H1 (cell line): ENCODE data around the gene ZSCAN30. TPM values are rescaled to one million over a fixed set of nuclear protein-coding genes. Genes with fewer than 3 reads are reported as not detected.

Experiments
- CTCF ChIA-PET: fragments of 300-600 bp; sonication (Branson Sonifier 250); formaldehyde crosslinking; loops from one replicate; lab custom pipeline; 2021; ENCODE audit not compliant: partially characterized antibody; lab: Charles Lee
- POLR2A ChIA-PET: fragments of 300-600 bp; sonication (Branson Sonifier 250); formaldehyde crosslinking; loops from one replicate; lab custom pipeline; 2021; ENCODE audit warnings: inconsistent platforms; ENCODE audit not compliant: partially characterized antibody; lab: Charles Lee
- DNase-seq, 2 experiments: peaks; one replicate each; pipeline versions ENCODE4 v3.0.0 to v3.0.0-alpha.2; 2010 to 2022; ENCODE audit warnings: low spot score in 2 of 2, low read depth in 1 of 2, mixed read lengths in 1 of 2
- FAIRE-seq: peaks from 2 replicates; lab custom pipeline; 2011; peaks lifted over from hg19 to GRCh38; lab: Jason Lieb, UNC
- H2AFZ ChIP-seq: 2 replicates; pipeline ENCODE4 v1.8.1; 2012; ENCODE audit warnings: low read length, inconsistent platforms
- H2AK5ac ChIP-seq: 2 replicates; pipeline ENCODE4 v1.6.1; 2013; ENCODE audit warnings: low read depth, low read length
- H2BK120ac ChIP-seq: replicated peaks from 2 replicates; pipeline ENCODE3; 2013; ENCODE audit warnings: low read depth, low read length, inconsistent platforms
- H2BK12ac ChIP-seq: 2 replicates; pipeline ENCODE4 v1.6.1; 2013; ENCODE audit warnings: low read depth, low read length
- H2BK15ac ChIP-seq: 2 replicates; pipeline ENCODE4 v1.6.1; 2013; ENCODE audit warnings: low read length
- H2BK20ac ChIP-seq: 2 replicates; pipeline ENCODE4 v1.6.1; 2013; ENCODE audit warnings: low read length
- H2BK5ac ChIP-seq: 2 replicates; pipeline ENCODE4 v1.6.1; 2013; ENCODE audit warnings: low read depth, low read length
- H3K14ac ChIP-seq: 2 replicates; pipeline ENCODE4 v1.6.1; 2013; ENCODE audit warnings: inconsistent platforms; ENCODE audit not compliant: insufficient read length
- H3K18ac ChIP-seq: 2 replicates; pipeline ENCODE4 v1.6.1; 2013; ENCODE audit warnings: low read length; ENCODE audit errors: extremely low read depth
- H3K23ac ChIP-seq: 2 replicates; pipeline ENCODE4 v1.6.1; 2013; ENCODE audit warnings: inconsistent platforms; ENCODE audit not compliant: insufficient read length
- H3K23me2 ChIP-seq: 2 replicates; pipeline ENCODE4 v1.6.1; 2013; ENCODE audit warnings: low read depth, low read length
- H3K27ac ChIP-seq: 2 replicates; pipeline ENCODE4 v1.6.1; 2011; ENCODE audit warnings: low read depth, low read length, inconsistent platforms
- H3K27me3 ChIP-seq, 4 experiments: replicated peaks in 1 of 4; 1 replicate in 1 of 4; 2 replicates in 3 of 4; pipeline versions ENCODE4 v1.6.1 to v1.8.1; 2011 to 2013; ENCODE audit warnings: low read length in 3 of 4, mild to moderate bottlenecking in 3 of 4, inconsistent platforms in 2 of 4, mixed read lengths in 2 of 4, moderate library complexity in 1 of 4; ENCODE audit not compliant: control insufficient read depth in 3 of 4, insufficient read depth in 3 of 4; ENCODE audit errors: extremely low read depth in 1 of 4
- H3K36me3 ChIP-seq, 4 experiments: 2 replicates each; pipeline versions ENCODE4 v1.6.1 to v1.8.1; 2011 to 2013; ENCODE audit warnings: mild to moderate bottlenecking in 4 of 4, low read length in 3 of 4, moderate library complexity in 2 of 4, control low read depth in 1 of 4, inconsistent platforms in 1 of 4; ENCODE audit not compliant: insufficient read depth in 4 of 4, control insufficient read depth in 2 of 4
- H3K4ac ChIP-seq: replicated peaks from 2 replicates; pipeline ENCODE3; 2013; ENCODE audit warnings: low read length, low read depth, mixed read lengths, inconsistent platforms; ENCODE audit not compliant: insufficient read length
- H3K4me1 ChIP-seq, 4 experiments: replicated peaks in 1 of 4; 1 replicate in 1 of 4; 2 replicates in 3 of 4; pipeline versions ENCODE4 v1.6.1 to v1.8.1; 2011 to 2013; ENCODE audit warnings: low read length in 3 of 4, inconsistent platforms in 2 of 4, mixed read lengths in 1 of 4; ENCODE audit not compliant: insufficient read depth in 4 of 4, control insufficient read depth in 3 of 4
- H3K4me2 ChIP-seq, 2 experiments: 2 replicates each; pipeline versions ENCODE4 v1.6.1 to v1.8.1; 2011 to 2013; ENCODE audit warnings: low read depth in 2 of 2, low read length in 2 of 2, control low read depth in 1 of 2, inconsistent platforms in 1 of 2, mild to moderate bottlenecking in 1 of 2; ENCODE audit not compliant: insufficient read depth in 1 of 2
- H3K4me3 ChIP-seq, 4 experiments: fragments of 200-600, 300-600 bp in 1 of 4; sonication (generic), shearing (Covaris generic), sonication (Bioruptor Twin) in 1 of 4; 2 replicates each; pipeline versions ENCODE4 v1.5.1 to v1.8.1; 2011 to 2016; ENCODE audit warnings: low read length in 4 of 4, low read depth in 3 of 4, control low read depth in 2 of 4, inconsistent platforms in 2 of 4, mild to moderate bottlenecking in 2 of 4, mixed read lengths in 1 of 4, moderate library complexity in 1 of 4; ENCODE audit not compliant: insufficient read depth in 2 of 4; ENCODE audit errors: extremely low read depth in 1 of 4
- H3K56ac ChIP-seq: replicated peaks from 2 replicates; pipeline ENCODE3; 2013; ENCODE audit warnings: low read depth, mild to moderate bottlenecking, mixed read lengths, low read length, inconsistent platforms; ENCODE audit not compliant: insufficient read length
- H3K79me1 ChIP-seq: 2 replicates; pipeline ENCODE4 v1.6.1; 2013; ENCODE audit warnings: low read depth, low read length, control low read depth
- H3K79me2 ChIP-seq, 2 experiments: 2 replicates each; pipeline versions ENCODE4 v1.6.1 to v1.8.1; 2012 to 2013; ENCODE audit warnings: low read length in 2 of 2, mild to moderate bottlenecking in 2 of 2, inconsistent platforms in 1 of 2; ENCODE audit not compliant: insufficient read depth in 2 of 2, control insufficient read depth in 1 of 2
- H3K9ac ChIP-seq, 4 experiments: replicated peaks in 1 of 4; 1 replicate in 1 of 4; 2 replicates in 3 of 4; pipeline versions ENCODE4 v1.6.1 to v1.8.1; 2011 to 2013; ENCODE audit warnings: low read depth in 3 of 4, low read length in 3 of 4, control low read depth in 2 of 4, mild to moderate bottlenecking in 2 of 4, moderate library complexity in 2 of 4, inconsistent platforms in 1 of 4; ENCODE audit errors: extremely low read depth in 1 of 4
- H3K9me3 ChIP-seq, 2 experiments: 2 replicates each; pipeline versions ENCODE4 v1.6.1 to v1.8.1; 2012 to 2013; ENCODE audit warnings: mild to moderate bottlenecking in 2 of 2, moderate library complexity in 2 of 2, control low read depth in 1 of 2, inconsistent platforms in 1 of 2, low read depth in 1 of 2, low read length in 1 of 2, mixed read lengths in 1 of 2; ENCODE audit not compliant: insufficient read depth in 2 of 2
- H4K20me1 ChIP-seq, 2 experiments: replicated peaks in 1 of 2; 2 replicates each; pipeline versions ENCODE3 to v1.8.1; 2011 to 2013; ENCODE audit warnings: inconsistent platforms in 2 of 2, low read length in 2 of 2, mild to moderate bottlenecking in 1 of 2; ENCODE audit not compliant: insufficient read depth in 2 of 2, control insufficient read depth in 1 of 2
- H4K5ac ChIP-seq: 2 replicates; pipeline ENCODE4 v1.6.1; 2013; ENCODE audit warnings: low read length, low read depth, mixed read lengths, inconsistent platforms; ENCODE audit not compliant: insufficient read length
- H4K8ac ChIP-seq: 2 replicates; pipeline ENCODE4 v1.8.0; 2013; ENCODE audit warnings: mild to moderate bottlenecking, moderate library complexity, low read length, inconsistent platforms; ENCODE audit not compliant: insufficient read depth; ENCODE audit errors: extremely low read depth
- H4K91ac ChIP-seq: replicated peaks from 2 replicates; pipeline ENCODE3; 2013; ENCODE audit warnings: low read length, mixed read lengths, inconsistent platforms; ENCODE audit not compliant: insufficient read length
- BRCA1 ChIP-seq: IDR thresholded peaks from 2 replicates; pipeline ENCODE4 v1.6.1; 2012; ENCODE audit warnings: low read depth, low read length, improper control_type of control experiment
- CREB1 ChIP-seq: IDR thresholded peaks from 2 replicates; pipeline ENCODE4 v1.6.1; 2012; ENCODE audit warnings: inconsistent platforms
- EZH2 ChIP-seq: fragments of 200-600 bp; sonication (generic); IDR thresholded peaks from 2 replicates; pipeline ENCODE4 v1.7.1; 2012; ENCODE audit warnings: low read depth, mild to moderate bottlenecking, moderate library complexity, low read length, inconsistent platforms; ENCODE audit not compliant: severe bottlenecking
- GTF2F1 ChIP-seq: IDR thresholded peaks from 2 replicates; pipeline ENCODE4 v1.6.1; 2012; ENCODE audit warnings: low read depth, low read length, improper control_type of control experiment, borderline replicate concordance
- JUND ChIP-seq: IDR thresholded peaks from 2 replicates; pipeline ENCODE4 v1.6.1; 2011; ENCODE audit warnings: mild to moderate bottlenecking, improper control_type of control experiment, low read length
- MAFK ChIP-seq: IDR thresholded peaks from 2 replicates; pipeline ENCODE4 v1.6.1; 2012; ENCODE audit warnings: low read depth, mild to moderate bottlenecking, improper control_type of control experiment, low read length
- SRF ChIP-seq: IDR thresholded peaks from 2 replicates; pipeline ENCODE4 v1.6.1; 2011; ENCODE audit warnings: mild to moderate bottlenecking, low read depth, low read length, moderate library complexity
- YY1 ChIP-seq: IDR thresholded peaks from 2 replicates; pipeline ENCODE4 v1.6.1; 2011; ENCODE audit warnings: low read depth, mild to moderate bottlenecking, low read length
- WGBS, 2 experiments: shearing (Covaris generic) in 1 of 2; methylation state at CpG; one replicate each; pipeline versions ENCODE4 v1.1.6 to v1.1.7; 2013 to 2015; ENCODE audit warnings: low lambda C conversion rate in 2 of 2, mixed read lengths in 2 of 2, inconsistent platforms in 1 of 2, low coverage in 1 of 2, missing lambda C conversion rate in 1 of 2; ENCODE audit not compliant: insufficient replicate concordance in 2 of 2, insufficient coverage in 1 of 2, insufficient read length in 1 of 2; ENCODE audit errors: extremely low coverage in 1 of 2, missing lambda C conversion rate in 1 of 2; 5-methylcytosine and 5-hydroxymethylcytosine counted together
- long read RNA-seq, 2 experiments: library from RNA in 1 of 2; library from capped mRNA in 1 of 2; stranded (forward); transcript quantifications; one replicate each; pipeline ENCODE4 v2.0.0, GENCODE V29; 2021; ENCODE audit warnings: inconsistent platforms in 1 of 2
- polyA minus RNA-seq, 3 experiments: library from RNA; depleted of rRNA, polyadenylated mRNA; stranded (reverse); fragments of >200 nt; gene quantifications; 1 replicate in 2 of 3; 2 replicates in 1 of 3; pipeline ENCODE4 v1.2.3, GENCODE V29; 2011
- polyA plus RNA-seq, 7 experiments: library from polyadenylated mRNA; depleted of rRNA in 3 of 7; stranded (reverse) in 5 of 7; unstranded in 2 of 7; fragments of >200 nt in 5 of 7; fragments of 200-250 nt in 2 of 7; gene quantifications; 1 replicate in 5 of 7; 2 replicates in 1 of 7; 4 replicates in 1 of 7; pipeline versions ENCODE4 v1.2.1 to v1.2.3, GENCODE V29; 2011 to 2013; ENCODE audit warnings: missing spikeins in 2 of 7, mixed read lengths in 2 of 7
- total RNA-seq: library from RNA; stranded (reverse); fragmentation: NEBNext Ultra II Directional; extraction: Animal tissue kit (Norgen Biotek cat#: 25700); gene quantifications from 2 replicates; pipeline ENCODE4 v1.2.1, GENCODE V29; 2021
- TF ChIP-seq, protein P1 (sequence below): IDR thresholded peaks from 2 replicates; pipeline ENCODE4 v1.6.1; 2011; ENCODE audit warnings: low read depth, mild to moderate bottlenecking, low read length; ENCODE audit not compliant: insufficient read depth

ZSCAN30 gene
- 9.9 and 10.3 TPM in 2 replicates for total RNA-seq
- polyA plus RNA-seq (2011; rRNA removed): 4.3 and 4.4 TPM in 2 replicates
- polyA plus RNA-seq (2011; cell fraction: cytosol; rRNA removed): 6.2 TPM
- 17.6 TPM for polyA plus RNA-seq (2011; cell fraction: nucleus; rRNA removed)
- 8.2 to 10.1 TPM (median 9.6 TPM) in 4 replicates for polyA plus RNA-seq (2012, experiment 1 of 2)
- 0.80 TPM for polyA plus RNA-seq (2012, experiment 2 of 2)
- 8.9 TPM for polyA plus RNA-seq (2013, experiment 1 of 2)
- 7.1 TPM for polyA plus RNA-seq (2013, experiment 2 of 2)
- polyA minus RNA-seq (2011; rRNA and poly(A)+ RNA removed): 11.8 and 13.1 TPM in 2 replicates
- polyA minus RNA-seq (2011; cell fraction: cytosol; rRNA and poly(A)+ RNA removed): 8.4 TPM
- polyA minus RNA-seq (2011; cell fraction: nucleus; rRNA and poly(A)+ RNA removed): 22.0 TPM
- long read RNA-seq, experiment 1, partial matches to known transcripts: 0 of 5 reads
- long read RNA-seq, experiment 1, other reads (novel, unspliced or antisense): 5 of 5 reads
- long read RNA-seq, experiment 2, partial matches to known transcripts: 1 of 3 reads
- long read RNA-seq, experiment 2, other reads (novel, unspliced or antisense): 2 of 3 reads

DNA sequence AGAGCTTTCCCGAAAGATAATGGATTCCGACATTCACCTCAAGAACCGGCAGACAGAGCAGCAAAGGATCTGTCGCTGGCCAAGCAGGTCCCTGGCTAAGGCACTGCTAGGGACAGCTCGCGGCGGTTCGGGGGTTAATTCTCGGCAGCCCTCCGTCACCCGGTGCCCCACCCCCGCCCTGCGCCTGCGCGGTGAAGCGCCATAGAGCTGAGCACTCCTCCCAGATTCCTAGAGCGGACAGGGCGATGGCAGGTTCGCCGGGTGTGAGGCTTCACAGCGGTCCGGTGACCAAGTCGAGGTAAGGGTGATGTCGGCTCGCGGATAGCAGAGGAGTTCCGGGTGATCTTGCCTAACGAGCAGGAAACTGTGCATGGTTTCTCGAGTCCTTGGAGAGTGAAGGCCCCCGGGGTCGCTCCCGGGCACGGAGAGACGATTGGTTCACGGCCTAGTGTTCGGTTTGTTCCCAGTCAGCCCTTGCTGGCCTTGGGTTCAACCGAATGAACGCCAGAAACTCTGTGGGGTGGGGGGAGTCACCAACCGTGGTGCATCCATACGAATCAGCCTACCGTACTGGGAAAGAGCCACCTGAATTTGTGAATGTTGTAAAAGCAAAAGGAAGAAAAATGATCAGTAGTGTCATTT is at the start of gene ZSCAN30:
ZSCAN30 (minus strand) TSS at position 136 of the 642 bp plus-strand sequence. CDS start 25,877 bp downstream, outside the sequence.
- 0 out of 2 replicates have a peak within 1 kb of the TSS, but pooled peaks have one; percentile 51 for H2BK12ac ChIP-seq
- H3K18ac ChIP-seq: peak within 1 kb of the TSS; percentile 88
- H3K23me2 ChIP-seq: peaks cover 9% of the 10 kb centered on the region
- no peak within 1 kb of the TSS for H3K14ac ChIP-seq
- peak; percentile 68 for FAIRE-seq
- peak within 1 kb of the TSS; percentile 78 for H3K27ac ChIP-seq
- peak within 1 kb of the TSS; percentile 81 for H4K5ac ChIP-seq
- no peak within 1 kb of the TSS for H3K23ac ChIP-seq
- H4K8ac ChIP-seq: peak within 1 kb of the TSS; percentile 97
- H2AK5ac ChIP-seq: no peak within 1 kb of the TSS; the same call in 1 of the 2 replicates
- peaks cover 0 to 8% (median 2%) of the 10 kb centered on the region in 4 experiments; a peak in 4 of 8 replicates for H3K36me3 ChIP-seq
- peak within 1 kb of the TSS; percentile 83 for H3K56ac ChIP-seq
- H3K9me3 ChIP-seq: no peaks in the 10 kb centered on the region; a peak in 1 of 4 replicates
- H2AFZ ChIP-seq: peak within 1 kb of the TSS; percentile 94
- H3K79me2 ChIP-seq: peaks cover 0 to 52% of the 10 kb centered on the region in 2 experiments; a peak in 2 of 4 replicates
- H4K91ac ChIP-seq: peak within 1 kb of the TSS; percentile 61
- peak within 1 kb of the TSS; percentile 85 to 91 for H3K4me2 ChIP-seq
- peak within 1 kb of the TSS; percentile 74 to 94 (median 91) for H3K9ac ChIP-seq
- H2BK15ac ChIP-seq: peak within 1 kb of the TSS; percentile 73; the same call in 1 of the 2 replicates
- H3K4ac ChIP-seq: peak within 1 kb of the TSS; percentile 81
- no peaks in the 10 kb centered on the region for H4K20me1 ChIP-seq
- 2% methylated on average over 41 of the region's 41 CpGs; no CpG with 5 or more reads in 1 of the 2 experiments for WGBS, 2 experiments
- no peaks in the 10 kb centered on the region for H3K27me3 ChIP-seq
- peaks cover 9% of the 10 kb centered on the region for H3K79me1 ChIP-seq
- H2BK5ac ChIP-seq: peak within 1 kb of the TSS; percentile 93
- peak within 1 kb of the TSS; percentile 3 for H2BK20ac ChIP-seq
- CTCF ChIA-PET: interaction anchor here (1.4 to 2.1 kb wide), 3 partner anchors 22 to 65 kb away, joined by 4 to 11 read pairs (median 6); no protein-coding TSS in a partner anchor
- H3K4me1 ChIP-seq: peaks cover 0 to 10% (median 0%) of the 10 kb centered on the region in 4 experiments; a peak in 2 of 7 replicates
- H2BK120ac ChIP-seq: peak within 1 kb of the TSS; percentile 47
- peak within 1 kb of the TSS; percentile 83 to 97 (median 90) for H3K4me3 ChIP-seq
- peak; percentile 85 to 98 for DNase-seq
- POLR2A ChIA-PET: interaction anchor here (0.5 to 3.5 kb wide), 20 partner anchors 9 to 683 kb away, joined by 3 to 53 read pairs (median 4); partner anchors contain the start of genes ZNF24 and ZNF397
- TF ChIP-seq YY1: peak; percentile 67; the same call in 1 of the 2 replicates
- no peak for TF ChIP-seq BRCA1
- no peak for TF ChIP-seq SRF
- no peak for TF ChIP-seq MAFK
- peak; percentile 63; the same call in 1 of the 2 replicates for TF ChIP-seq GTF2F1
- TF ChIP-seq JUND: peak; percentile 40
- TF ChIP-seq EZH2: no peak
- TF ChIP-seq CREB1: peak; percentile 85
- TF ChIP-seq, protein P1, sequence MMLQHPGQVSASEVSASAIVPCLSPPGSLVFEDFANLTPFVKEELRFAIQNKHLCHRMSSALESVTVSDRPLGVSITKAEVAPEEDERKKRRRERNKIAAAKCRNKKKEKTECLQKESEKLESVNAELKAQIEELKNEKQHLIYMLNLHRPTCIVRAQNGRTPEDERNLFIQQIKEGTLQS: 0 out of 2 replicates have a peak, but pooled peaks have one; percentile 51
